ENCODE measurements around the gene ATP5ME. TPM values are rescaled to one million over a fixed set of nuclear protein-coding genes. Genes with fewer than 3 reads are reported as not detected.

Gene ATP5ME
- total and polyA plus RNA-seq, 8 donors: 88.4 to 318 (median 115) TPM

- Histone ChIP-seq H3K27me3 (no peaks in the 10 kb centered on the region), H3K36me3 (no peaks in the 10 kb centered on the region), H3K4me1 (no peaks in the 10 kb centered on the region), H3K4me3 (no peak overlapping the region), H3K27ac (no peak overlapping the region), H3K9me3 (no peaks in the 10 kb centered on the region)
- no peak for FAIRE-seq
- DNase-seq: peak in 4 of 6 donors; percentile 2 to 80 (median 40)
- 60 to 72% methylated on average over 25 to 27 of the region's 27 CpGs for WGBS, 2 donors
- no peak for ATAC-seq
- TF ChIP-seq CTCF (IDR thresholded peaks at IDR 0.05): no peak
- intact Hi-C loops (cut with DNase I): no loop called here
Observed at GRCh38 chr4:657834-658667, 16.0 kb downstream of the ATP5ME start.

GRCh38 chr4:657338-657833 is 16.7 kb downstream of the ATP5ME start:
- Histone ChIP-seq H3K9me3 (no peaks in the 10 kb centered on the region), H3K27ac (no peak overlapping the region), H3K36me3 (no peaks in the 10 kb centered on the region), H3K4me3 (no peak overlapping the region), H3K4me1 (no peaks in the 10 kb centered on the region), H3K27me3 (no peaks in the 10 kb centered on the region)
- no peak for TF ChIP-seq CTCF (IDR thresholded peaks at IDR 0.05)
- no peak for FAIRE-seq
- WGBS, 2 donors: 64 to 69% methylated on average over 20 to 23 of the region's 23 CpGs
- DNase-seq: peak in 3 of 6 donors; percentile 1 to 72 (median 27)
- no peak for ATAC-seq
- intact Hi-C loops (cut with DNase I): no loop called here

GRCh38 chr4:656436-657337 is 17.4 kb downstream of the ATP5ME start:
- 64 to 73% methylated on average over 58 of the region's 58 CpGs for WGBS, 2 donors
- no peak for TF ChIP-seq CTCF (IDR thresholded peaks at IDR 0.05)
- Histone ChIP-seq H3K27ac (no peak overlapping the region), H3K36me3 (no peaks in the 10 kb centered on the region), H3K9me3 (no peaks in the 10 kb centered on the region), H3K27me3 (no peaks in the 10 kb centered on the region), H3K4me1 (no peaks in the 10 kb centered on the region), H3K4me3 (no peak overlapping the region)
- FAIRE-seq (no peak), ATAC-seq (peak in 1 of 4 donors; percentile 14), DNase-seq (peak in 1 of 6 donors; percentile 67)
- intact Hi-C loops (cut with DNase I): no loop called here

- intact Hi-C loops (cut with DNase I): no loop called here
- Histone ChIP-seq H3K4me3 (no peak overlapping the region), H3K4me1 (no peaks in the 10 kb centered on the region), H3K36me3 (no peaks in the 10 kb centered on the region), H3K9me3 (no peaks in the 10 kb centered on the region), H3K27me3 (no peaks in the 10 kb centered on the region), H3K27ac (no peak overlapping the region)
- DNase-seq (peak in 1 of 6 donors; percentile 60), ATAC-seq (no peak), FAIRE-seq (no peak)
- 52 to 63% methylated on average over 24 to 26 of the region's 26 CpGs for WGBS, 2 donors
- no peak for TF ChIP-seq CTCF (IDR thresholded peaks at IDR 0.05)
Observed at GRCh38 chr4:655464-656151, 18.5 kb downstream of the ATP5ME start.
